ENCODE data around the gene MVK.

MVK gene

GRCh38 chr12:109537136-109537535 lies 36.5 kb upstream of the MVK start:
- in situ Hi-C loops (cut with HindIII; ENCODE audit: low pct_unique_long_range_greater_than_20kb, low sequenced_read_pairs) = no loop called here
- DNase-seq (ENCODE audit: low read depth in 1 of 2, low spot score in 1 of 2) = no peak
- no peak for TF ChIP-seq JUND (IDR thresholded peaks at IDR 0.05; ENCODE audit: low read depth)

- in situ Hi-C loops (cut with HindIII; ENCODE audit: low pct_unique_long_range_greater_than_20kb, low sequenced_read_pairs) = no loop called here
- no peak for DNase-seq (ENCODE audit: low read depth in 1 of 2, low spot score in 1 of 2)
Measured at GRCh38 chr12:109538191-109538863, 35.3 kb upstream of the MVK start.

GRCh38 chr12:109539508-109539907 lies 34.1 kb upstream of the MVK start:
- no peak for DNase-seq (ENCODE audit: low read depth in 1 of 2, low spot score in 1 of 2)
- in situ Hi-C loops (cut with HindIII; ENCODE audit: low pct_unique_long_range_greater_than_20kb, low sequenced_read_pairs) = no loop called here
- TF ChIP-seq JUND (IDR thresholded peaks at IDR 0.05; ENCODE audit: low read depth) = no peak

More at GRCh38 chr12:109538191-109538863, 35.3 kb upstream of the MVK start:
- TF ChIP-seq JUND (IDR thresholded peaks at IDR 0.05; ENCODE audit: low read depth) = no peak

- no peak for DNase-seq (ENCODE audit: low read depth in 1 of 2, low spot score in 1 of 2)
- TF ChIP-seq JUND (IDR thresholded peaks at IDR 0.05; ENCODE audit: low read depth) = no peak
- in situ Hi-C loops (cut with HindIII; ENCODE audit: low pct_unique_long_range_greater_than_20kb, low sequenced_read_pairs) = no loop called here
Measured at GRCh38 chr12:109540526-109541412, 32.8 kb upstream of the MVK start.

- in situ Hi-C loops (cut with HindIII; ENCODE audit: low pct_unique_long_range_greater_than_20kb, low sequenced_read_pairs) = no loop called here
- TF ChIP-seq JUND (IDR thresholded peaks at IDR 0.05; ENCODE audit: low read depth) = no peak
- no peak for DNase-seq (ENCODE audit: low read depth in 1 of 2, low spot score in 1 of 2)
Measured at GRCh38 chr12:109541413-109541726, 32.2 kb upstream of the MVK start.

- no peak for DNase-seq (ENCODE audit: low read depth in 1 of 2, low spot score in 1 of 2)
- no peak for TF ChIP-seq JUND (IDR thresholded peaks at IDR 0.05; ENCODE audit: low read depth)
- in situ Hi-C loops (cut with HindIII; ENCODE audit: low pct_unique_long_range_greater_than_20kb, low sequenced_read_pairs) = no loop called here
Measured at GRCh38 chr12:109542014-109542413, 31.6 kb upstream of the MVK start.

GRCh38 chr12:109542876-109543275 lies 30.7 kb upstream of the MVK start:
- TF ChIP-seq JUND (IDR thresholded peaks at IDR 0.05; ENCODE audit: low read depth) = no peak
- no peak for DNase-seq (ENCODE audit: low read depth in 1 of 2, low spot score in 1 of 2)
- in situ Hi-C loops (cut with HindIII; ENCODE audit: low pct_unique_long_range_greater_than_20kb, low sequenced_read_pairs) = no loop called here

- no peak for TF ChIP-seq JUND (IDR thresholded peaks at IDR 0.05; ENCODE audit: low read depth)
- in situ Hi-C loops (cut with HindIII; ENCODE audit: low pct_unique_long_range_greater_than_20kb, low sequenced_read_pairs) = no loop called here
- no peak for DNase-seq (ENCODE audit: low read depth in 1 of 2, low spot score in 1 of 2)
Measured at GRCh38 chr12:109544955-109545531, 28.6 kb upstream of the MVK start.

- in situ Hi-C loops (cut with HindIII; ENCODE audit: low pct_unique_long_range_greater_than_20kb, low sequenced_read_pairs) = no loop called here
- DNase-seq (ENCODE audit: low read depth in 1 of 2, low spot score in 1 of 2) = no peak
- TF ChIP-seq JUND (IDR thresholded peaks at IDR 0.05; ENCODE audit: low read depth) = no peak
Measured at GRCh38 chr12:109545826-109546225, 27.8 kb upstream of the MVK start.

- no peak for TF ChIP-seq JUND (IDR thresholded peaks at IDR 0.05; ENCODE audit: low read depth)
- in situ Hi-C loops (cut with HindIII; ENCODE audit: low pct_unique_long_range_greater_than_20kb, low sequenced_read_pairs) = no loop called here
- DNase-seq (ENCODE audit: low read depth in 1 of 2, low spot score in 1 of 2) = no peak
Measured at GRCh38 chr12:109547286-109547685, 26.3 kb upstream of the MVK start.

GRCh38 chr12:109548258-109548657 lies 25.3 kb upstream of the MVK start:
- in situ Hi-C loops (cut with HindIII; ENCODE audit: low pct_unique_long_range_greater_than_20kb, low sequenced_read_pairs) = no loop called here
- no peak for TF ChIP-seq JUND (IDR thresholded peaks at IDR 0.05; ENCODE audit: low read depth)
- DNase-seq (ENCODE audit: low read depth in 1 of 2, low spot score in 1 of 2) = no peak

- in situ Hi-C loops (cut with HindIII; ENCODE audit: low pct_unique_long_range_greater_than_20kb, low sequenced_read_pairs) = no loop called here
- no peak for DNase-seq (ENCODE audit: low read depth in 1 of 2, low spot score in 1 of 2)
- TF ChIP-seq JUND (IDR thresholded peaks at IDR 0.05; ENCODE audit: low read depth) = no peak
Measured at GRCh38 chr12:109549613-109550270, 23.9 kb upstream of the MVK start.

- no peak for TF ChIP-seq JUND (IDR thresholded peaks at IDR 0.05; ENCODE audit: low read depth)
- in situ Hi-C loops (cut with HindIII; ENCODE audit: low pct_unique_long_range_greater_than_20kb, low sequenced_read_pairs) = no loop called here
- no peak for DNase-seq (ENCODE audit: low read depth in 1 of 2, low spot score in 1 of 2)
Measured at GRCh38 chr12:109550281-109550680, 23.3 kb upstream of the MVK start.
